Measurements from ENCODE around the gene CDK7. TPM values are rescaled to one million over a fixed set of nuclear protein-coding genes. Genes with fewer than 3 reads are reported as not detected.
"Not testable (repeated sequence)": the region's sequence is repeated elsewhere in the genome, so short reads cannot be mapped to it uniquely, and the experiment has no call there.

The CDK7 gene
- total RNA-seq, 4 donors from 2014 or later = 5.2 to 13.8 (median 11.2) TPM

DNA sequence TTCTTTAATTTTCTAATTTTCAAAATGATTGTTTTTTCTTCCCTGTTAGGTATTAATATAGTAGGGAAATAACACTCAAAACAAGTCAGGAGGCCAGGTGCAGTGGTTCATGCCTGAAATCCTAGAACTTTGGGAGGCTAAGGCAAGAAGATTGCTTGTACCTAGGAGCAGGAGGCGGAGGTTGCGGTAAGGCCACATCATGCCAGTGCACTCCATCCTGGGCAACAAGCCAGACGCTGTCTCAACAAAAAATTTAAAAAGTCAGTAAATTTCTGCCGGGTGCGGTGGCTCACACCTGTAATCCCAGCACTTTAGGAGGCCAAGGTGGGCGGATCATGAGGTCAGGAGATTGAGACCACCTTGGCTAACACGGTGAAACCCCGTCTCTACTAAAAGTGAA lies 10.2 kb upstream of the CDK7 start:
- peaks cover 0 to 1% (median 0%) of the 10 kb centered on the region in 4 donors for H3K4me1 ChIP-seq
- TF ChIP-seq, protein P1, sequence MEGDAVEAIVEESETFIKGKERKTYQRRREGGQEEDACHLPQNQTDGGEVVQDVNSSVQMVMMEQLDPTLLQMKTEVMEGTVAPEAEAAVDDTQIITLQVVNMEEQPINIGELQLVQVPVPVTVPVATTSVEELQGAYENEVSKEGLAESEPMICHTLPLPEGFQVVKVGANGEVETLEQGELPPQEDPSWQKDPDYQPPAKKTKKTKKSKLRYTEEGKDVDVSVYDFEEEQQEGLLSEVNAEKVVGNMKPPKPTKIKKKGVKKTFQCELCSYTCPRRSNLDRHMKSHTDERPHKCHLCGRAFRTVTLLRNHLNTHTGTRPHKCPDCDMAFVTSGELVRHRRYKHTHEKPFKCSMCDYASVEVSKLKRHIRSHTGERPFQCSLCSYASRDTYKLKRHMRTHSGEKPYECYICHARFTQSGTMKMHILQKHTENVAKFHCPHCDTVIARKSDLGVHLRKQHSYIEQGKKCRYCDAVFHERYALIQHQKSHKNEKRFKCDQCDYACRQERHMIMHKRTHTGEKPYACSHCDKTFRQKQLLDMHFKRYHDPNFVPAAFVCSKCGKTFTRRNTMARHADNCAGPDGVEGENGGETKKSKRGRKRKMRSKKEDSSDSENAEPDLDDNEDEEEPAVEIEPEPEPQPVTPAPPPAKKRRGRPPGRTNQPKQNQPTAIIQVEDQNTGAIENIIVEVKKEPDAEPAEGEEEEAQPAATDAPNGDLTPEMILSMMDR (IDR thresholded peaks at IDR 0.05) = no peak
- TF ChIP-seq POLR2A (IDR thresholded peaks at IDR 0.05) (no peak), EP300 (IDR thresholded peaks at IDR 0.05) (no peak)
- H3K4me3 ChIP-seq = no peak overlapping the region
- no peak overlapping the region for H3K27ac ChIP-seq
- no peaks in the 10 kb centered on the region for H3K27me3 ChIP-seq
- no peak for DNase-seq (ENCODE audit: low spot score in 2 of 2)
- H3K9me3 ChIP-seq = no peaks in the 10 kb centered on the region
- H3K36me3 ChIP-seq = peaks cover 0 to 57% (median 4%) of the 10 kb centered on the region in 3 donors
- WGBS, 2 donors = 90 to 93% methylated on average over 8 of the region's 8 CpGs

DNA sequence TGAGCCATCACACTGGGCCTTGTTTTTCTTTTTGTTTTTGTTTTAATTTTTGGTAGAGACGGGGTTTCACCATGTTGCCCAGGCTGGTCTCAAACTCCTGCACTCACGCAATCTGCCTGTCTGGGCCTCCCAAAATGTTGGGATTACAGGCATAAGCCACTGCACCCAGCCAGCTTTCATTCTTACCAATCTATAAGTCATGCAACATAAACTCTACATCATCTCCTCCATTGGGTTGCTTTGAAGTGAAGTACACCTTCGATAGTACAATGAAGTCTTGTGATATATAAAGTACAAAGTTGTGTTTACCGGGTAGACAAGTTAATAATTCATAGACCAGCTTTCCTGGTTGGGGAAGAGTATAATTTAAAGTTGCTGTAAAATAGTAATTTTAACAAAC lies 8.8 kb upstream of the CDK7 start:
- Histone ChIP-seq H3K4me1 (no peaks in the 10 kb centered on the region), H3K27ac (no peak overlapping the region), H3K27me3 (no peaks in the 10 kb centered on the region), H3K9me3 (no peaks in the 10 kb centered on the region), H3K36me3 (peaks cover 0 to 63% (median 4%) of the 10 kb centered on the region in 3 donors), H3K4me3 (no peak overlapping the region)
- TF ChIP-seq EP300 (IDR thresholded peaks at IDR 0.05) (no peak), POLR2A (IDR thresholded peaks at IDR 0.05) (no peak)
- TF ChIP-seq, protein P1 (IDR thresholded peaks at IDR 0.05) = no peak
- 90 to 95% methylated on average over 4 of the region's 4 CpGs for WGBS, 2 donors
- no peak for DNase-seq (ENCODE audit: low spot score in 2 of 2)

DNA sequence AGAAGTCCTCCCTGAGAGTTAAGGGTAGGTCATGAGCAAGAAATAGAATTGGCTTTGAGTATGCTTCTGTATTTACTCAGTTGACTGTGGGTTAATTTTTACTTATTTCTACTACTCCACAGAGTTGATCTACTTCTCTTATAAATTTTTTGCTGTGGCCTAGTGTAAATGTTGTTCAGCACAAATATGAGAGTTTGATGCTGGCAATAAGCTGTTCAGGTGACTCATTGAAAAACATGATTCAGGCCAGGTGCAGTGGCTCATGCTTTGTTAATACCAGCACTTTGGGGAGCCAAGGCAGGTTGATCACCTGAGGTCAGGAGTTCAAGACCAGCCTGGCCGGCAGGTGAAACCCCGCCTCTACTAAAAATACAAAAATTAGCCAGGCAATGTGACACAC lies 4.5 kb upstream of the CDK7 start:
- no peak for DNase-seq (ENCODE audit: low spot score in 2 of 2)
- H3K36me3 ChIP-seq = peaks cover 0 to 57% (median 4%) of the 10 kb centered on the region in 3 donors

DNA sequence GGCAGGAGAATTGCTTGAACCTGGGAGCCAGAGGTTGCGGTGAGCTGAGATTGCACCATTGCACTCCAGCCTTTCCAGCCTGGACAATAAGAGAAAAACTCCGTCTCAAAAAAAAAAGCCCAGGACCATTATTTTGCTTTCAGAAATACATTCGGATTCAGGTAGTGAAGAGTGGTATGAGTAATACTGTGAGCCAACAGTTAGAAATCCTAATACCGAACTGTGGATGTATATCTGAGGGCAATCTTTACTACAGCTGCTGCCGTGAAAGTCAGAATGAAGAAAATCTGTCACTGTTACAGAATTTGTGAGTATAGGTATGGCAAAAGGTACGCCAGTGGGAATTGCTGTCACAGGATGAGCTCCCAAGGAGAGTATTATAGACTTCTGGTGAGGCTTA lies 3.4 kb upstream of the CDK7 start:
- no peak overlapping the region for H3K4me3 ChIP-seq
- peaks cover 0 to 47% (median 4%) of the 10 kb centered on the region in 3 donors for H3K36me3 ChIP-seq
- 90 to 95% methylated on average over 6 of the region's 6 CpGs for WGBS, 2 donors
- H3K9me3 ChIP-seq = no peaks in the 10 kb centered on the region
- no peak overlapping the region for H3K27ac ChIP-seq
- TF ChIP-seq, protein P1 (IDR thresholded peaks at IDR 0.05) = no peak
- TF ChIP-seq EP300 (IDR thresholded peaks at IDR 0.05) (no peak), POLR2A (IDR thresholded peaks at IDR 0.05) (no peak)
- peaks cover 0 to 15% (median 8%) of the 10 kb centered on the region in 4 donors for H3K4me1 ChIP-seq
- H3K27me3 ChIP-seq = no peaks in the 10 kb centered on the region
- no peak for DNase-seq (ENCODE audit: low spot score in 2 of 2)

More for the DNA sequence above, 4.5 kb upstream of the CDK7 start:
- Histone ChIP-seq H3K27me3 (no peaks in the 10 kb centered on the region), H3K4me3 (no peak overlapping the region), H3K4me1 (peaks cover 0 to 6% (median 0%) of the 10 kb centered on the region in 4 donors), H3K27ac (no peak overlapping the region), H3K9me3 (no peaks in the 10 kb centered on the region)
- WGBS, 2 donors = 88 to 100% methylated on average over 2 of the region's 2 CpGs
- TF ChIP-seq EP300 (IDR thresholded peaks at IDR 0.05) = no peak
- TF ChIP-seq, protein P1 (IDR thresholded peaks at IDR 0.05) = no peak
- no peak for TF ChIP-seq POLR2A (IDR thresholded peaks at IDR 0.05)

GRCh38 chr5:69231851-69232250 lies 2.8 kb upstream of the CDK7 start:
- peaks cover 0 to 20% (median 12%) of the 10 kb centered on the region in 4 donors for H3K4me1 ChIP-seq
- DNase-seq (ENCODE audit: low spot score in 2 of 2) = no peak
- H3K36me3 ChIP-seq = peaks cover 0 to 41% (median 4%) of the 10 kb centered on the region in 3 donors
- TF ChIP-seq, protein P1 (IDR thresholded peaks at IDR 0.05) = no peak
- TF ChIP-seq EP300 (IDR thresholded peaks at IDR 0.05) = no peak
- no peak for TF ChIP-seq POLR2A (IDR thresholded peaks at IDR 0.05)
- no peak overlapping the region for H3K27ac ChIP-seq
- WGBS, 2 donors = 70 to 78% methylated on average over 2 of the region's 2 CpGs
- H3K4me3 ChIP-seq = no peak overlapping the region
- no peaks in the 10 kb centered on the region for H3K27me3 ChIP-seq
- no peaks in the 10 kb centered on the region for H3K9me3 ChIP-seq

- H3K4me1 ChIP-seq = peaks cover 0 to 28% (median 14%) of the 10 kb centered on the region in 4 donors
- WGBS, 2 donors = 91 to 94% methylated on average over 9 of the region's 9 CpGs
- peaks cover 0 to 36% (median 0%) of the 10 kb centered on the region in 3 donors for H3K36me3 ChIP-seq
- H3K27ac ChIP-seq; DNase-seq (ENCODE audit: low spot score in 2 of 2); H3K27me3 ChIP-seq; H3K4me3 ChIP-seq; H3K9me3 ChIP-seq: not testable (repeated sequence)
These were observed 2.0 kb downstream of the CDK7 start for GRCh38 chr5:69236733-69237132.
